Fibroblast of the aortic adventitia (primary cell): ENCODE data around the gene SLC23A2. TPM values are rescaled to one million over a fixed set of nuclear protein-coding genes. Genes with fewer than 3 reads are reported as not detected.

Experiments
- DNase-seq: peaks from one replicate; pipeline ENCODE4 v3.0.0-alpha.2; 2010; ENCODE audit warnings: low read depth
- H3K4me3 ChIP-seq: 2 replicates; pipeline ENCODE4 v1.5.1; 2011; ENCODE audit warnings: low read depth, mild to moderate bottlenecking, control low read depth, low read length, moderate library complexity
- CTCF ChIP-seq: IDR thresholded peaks from 2 replicates; pipeline ENCODE4 v1.5.1; 2011; ENCODE audit warnings: mild to moderate bottlenecking, low read length, control low read depth, inconsistent platforms; ENCODE audit not compliant: insufficient read depth
- total RNA-seq: library from RNA; depleted of rRNA; stranded (reverse); fragments of >200 nt; gene quantifications from 2 replicates; pipeline ENCODE4 v1.2.3, GENCODE V29; 2012; ENCODE audit warnings: low replicate concordance

Gene SLC23A2
- total RNA-seq, 1 donor = 24.6 TPM

- no peak overlapping the region for H3K4me3 ChIP-seq
- no peak for DNase-seq
- TF ChIP-seq CTCF = no peak
Measured at GRCh38 chr20:4896119-4896702, 105.1 kb downstream of the SLC23A2 start.

GRCh38 chr20:4894981-4895381, 106.3 kb downstream of the SLC23A2 start:
- no peak overlapping the region for H3K4me3 ChIP-seq
- no peak for DNase-seq
- no peak for TF ChIP-seq CTCF

- no peak for DNase-seq
- TF ChIP-seq CTCF = no peak
- H3K4me3 ChIP-seq = no peak overlapping the region
Measured at GRCh38 chr20:4894409-4894808, 106.9 kb downstream of the SLC23A2 start.

GRCh38 chr20:4893709-4894108, 107.6 kb downstream of the SLC23A2 start:
- H3K4me3 ChIP-seq = no peak overlapping the region
- TF ChIP-seq CTCF = no peak
- no peak for DNase-seq

GRCh38 chr20:4891997-4892396, 109.3 kb downstream of the SLC23A2 start:
- no peak for DNase-seq
- H3K4me3 ChIP-seq = no peak overlapping the region
- TF ChIP-seq CTCF = no peak

- no peak for TF ChIP-seq CTCF
- DNase-seq = no peak
- no peak overlapping the region for H3K4me3 ChIP-seq
Measured at GRCh38 chr20:4891190-4891763, 110.0 kb downstream of the SLC23A2 start.

- no peak overlapping the region for H3K4me3 ChIP-seq
- TF ChIP-seq CTCF = no peak
- no peak for DNase-seq
Measured at GRCh38 chr20:4889446-4889845, 111.9 kb downstream of the SLC23A2 start.
